Measurements from ENCODE around the gene MMD. TPM values are rescaled to one million over a fixed set of nuclear protein-coding genes. Genes with fewer than 3 reads are reported as not detected.

MMD gene
- total RNA-seq, 1 donor from 2014 or later: 16.0 TPM

DNA sequence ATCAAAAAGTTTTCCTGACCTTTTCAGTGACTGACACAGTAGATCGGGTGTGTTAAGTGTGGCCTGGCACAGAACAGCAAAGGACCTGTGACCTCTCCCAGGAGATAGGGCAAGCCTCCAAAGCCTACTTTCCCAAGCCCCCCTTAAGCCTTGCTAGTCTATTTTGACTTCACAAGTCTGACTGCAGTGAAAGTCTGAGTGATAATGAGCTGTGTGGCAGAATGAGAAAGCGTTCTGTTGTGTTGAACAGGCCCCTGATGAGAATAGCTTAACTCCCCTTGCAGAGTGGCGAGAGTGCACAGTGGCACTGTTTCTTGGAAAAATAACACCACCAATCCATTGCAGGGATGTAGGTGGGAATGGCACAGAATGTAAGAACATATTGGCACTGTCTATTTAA is 32.8 kb downstream of the MMD start:
- DNase-seq (no peak), ATAC-seq (no peak)
- Histone ChIP-seq H3K27ac (no peak overlapping the region), H3K9me3 (no peaks in the 10 kb centered on the region), H3K36me3 (no peaks in the 10 kb centered on the region), H3K27me3 (no peaks in the 10 kb centered on the region), H3K4me1 (no peaks in the 10 kb centered on the region), H3K4me3 (no peak overlapping the region)
- intact Hi-C loops (cut with DNase I): no loop called here
- TF ChIP-seq, protein P1, sequence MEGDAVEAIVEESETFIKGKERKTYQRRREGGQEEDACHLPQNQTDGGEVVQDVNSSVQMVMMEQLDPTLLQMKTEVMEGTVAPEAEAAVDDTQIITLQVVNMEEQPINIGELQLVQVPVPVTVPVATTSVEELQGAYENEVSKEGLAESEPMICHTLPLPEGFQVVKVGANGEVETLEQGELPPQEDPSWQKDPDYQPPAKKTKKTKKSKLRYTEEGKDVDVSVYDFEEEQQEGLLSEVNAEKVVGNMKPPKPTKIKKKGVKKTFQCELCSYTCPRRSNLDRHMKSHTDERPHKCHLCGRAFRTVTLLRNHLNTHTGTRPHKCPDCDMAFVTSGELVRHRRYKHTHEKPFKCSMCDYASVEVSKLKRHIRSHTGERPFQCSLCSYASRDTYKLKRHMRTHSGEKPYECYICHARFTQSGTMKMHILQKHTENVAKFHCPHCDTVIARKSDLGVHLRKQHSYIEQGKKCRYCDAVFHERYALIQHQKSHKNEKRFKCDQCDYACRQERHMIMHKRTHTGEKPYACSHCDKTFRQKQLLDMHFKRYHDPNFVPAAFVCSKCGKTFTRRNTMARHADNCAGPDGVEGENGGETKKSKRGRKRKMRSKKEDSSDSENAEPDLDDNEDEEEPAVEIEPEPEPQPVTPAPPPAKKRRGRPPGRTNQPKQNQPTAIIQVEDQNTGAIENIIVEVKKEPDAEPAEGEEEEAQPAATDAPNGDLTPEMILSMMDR (IDR thresholded peaks at IDR 0.05): no peak

DNA sequence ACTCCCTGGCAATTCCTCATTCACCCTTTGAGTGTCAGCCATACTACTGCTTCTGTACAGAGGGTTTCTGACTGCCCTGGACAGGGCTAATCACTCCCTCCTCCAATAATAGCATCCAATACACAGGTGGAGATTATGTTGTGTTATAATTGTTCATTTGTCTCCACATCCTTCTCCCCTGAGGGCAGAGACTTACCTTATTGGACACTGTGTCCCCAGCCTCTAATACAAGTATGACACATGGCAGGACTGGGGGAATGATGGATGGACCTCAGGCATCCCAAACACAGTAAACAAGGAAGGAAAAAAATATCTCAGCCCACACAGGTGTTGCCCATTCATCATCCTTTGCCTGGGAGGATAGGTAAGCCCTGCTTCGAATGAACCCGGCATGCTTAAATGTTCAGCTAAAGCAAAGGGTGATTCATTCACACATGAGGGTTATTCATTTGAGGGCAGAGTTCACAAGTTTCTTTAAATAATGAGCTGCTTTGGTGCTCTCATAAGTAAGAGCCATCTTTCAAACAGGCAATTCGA is 34.8 kb downstream of the MMD start:
- Histone ChIP-seq H3K27ac (no peak overlapping the region), H3K9me3 (no peaks in the 10 kb centered on the region), H3K27me3 (no peaks in the 10 kb centered on the region), H3K36me3 (no peaks in the 10 kb centered on the region), H3K4me3 (no peak overlapping the region), H3K4me1 (no peaks in the 10 kb centered on the region)
- no peak for DNase-seq
- no peak for ATAC-seq
- TF ChIP-seq, protein P1 (IDR thresholded peaks at IDR 0.05): no peak
- intact Hi-C loops (cut with DNase I): no loop called here

DNA sequence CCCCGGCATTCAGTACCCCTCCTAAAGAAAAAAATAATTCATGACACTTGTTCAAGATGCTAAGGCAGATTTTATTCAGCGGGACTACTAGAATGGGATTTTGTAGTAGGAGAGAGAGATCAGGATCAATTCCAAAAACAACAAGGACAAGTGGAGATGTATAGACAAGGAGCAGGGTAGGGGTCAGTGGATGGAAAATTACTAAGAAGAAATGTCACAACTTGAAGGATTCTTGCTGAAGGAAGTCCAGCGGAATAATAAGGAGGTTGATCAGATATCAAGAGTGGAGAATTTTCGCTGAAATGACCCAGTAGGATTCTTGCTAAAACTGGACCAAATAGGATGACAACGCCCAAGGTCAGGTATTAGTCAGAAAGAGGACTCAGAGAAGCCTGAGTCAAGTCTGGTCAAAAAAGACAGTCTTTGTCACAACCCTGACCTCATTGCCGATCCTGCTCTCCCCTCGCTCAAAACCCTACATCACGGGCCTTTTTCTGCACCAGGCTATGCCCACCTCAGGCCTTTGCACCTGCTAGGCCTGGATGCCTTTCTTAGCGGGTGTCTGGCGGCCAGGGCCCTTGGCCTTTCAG is 36.9 kb downstream of the MMD start:
- H3K36me3 ChIP-seq: no peaks in the 10 kb centered on the region
- TF ChIP-seq, protein P1 (IDR thresholded peaks at IDR 0.05): no peak
- intact Hi-C loops (cut with DNase I): no loop called here
- H3K9me3 ChIP-seq: no peaks in the 10 kb centered on the region
- no peaks in the 10 kb centered on the region for H3K4me1 ChIP-seq
- no peak for ATAC-seq
- no peak overlapping the region for H3K27ac ChIP-seq
- no peak for DNase-seq
- no peak overlapping the region for H3K4me3 ChIP-seq
- H3K27me3 ChIP-seq: no peaks in the 10 kb centered on the region

DNA sequence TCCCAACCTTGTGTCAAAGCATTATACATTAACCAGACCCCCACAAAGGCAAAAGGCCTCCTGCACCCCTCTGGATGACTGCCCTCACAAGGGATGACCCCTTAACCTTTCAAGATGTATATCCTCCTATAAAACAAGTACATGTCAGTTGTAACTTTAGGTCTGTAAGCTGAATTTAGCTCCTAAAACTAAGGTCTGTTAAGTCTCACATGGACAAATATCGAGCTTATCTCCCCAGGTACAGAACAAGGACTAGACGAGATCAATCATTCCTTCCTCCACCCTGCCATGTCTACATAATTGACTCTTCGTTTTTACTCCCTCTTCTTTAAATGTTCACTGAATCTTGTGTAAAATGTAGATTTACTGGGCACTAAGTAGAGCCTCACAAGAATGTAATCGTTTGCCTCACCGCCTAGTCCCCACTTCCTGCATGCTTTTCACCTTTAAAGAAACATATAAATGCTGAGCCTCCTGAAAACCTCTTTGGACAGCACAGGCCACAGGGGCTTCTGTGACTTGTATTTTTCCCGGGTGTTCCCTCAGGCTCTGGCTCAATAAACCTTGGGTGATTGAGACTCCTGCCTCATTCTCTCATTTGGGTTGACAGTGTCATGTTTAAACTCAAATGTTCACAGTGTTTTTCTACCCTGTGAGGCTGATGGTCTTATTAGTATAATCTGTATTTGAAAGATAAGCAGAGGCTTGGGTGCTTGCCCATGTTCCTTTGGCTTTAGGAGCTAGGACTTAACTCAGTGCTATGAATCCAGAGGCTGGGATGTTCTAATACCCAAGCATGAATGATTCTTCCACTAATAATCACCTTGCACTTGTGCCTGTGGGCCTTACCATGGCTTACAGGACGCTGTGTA is 37.6 kb downstream of the MMD start:
- DNase-seq (no peak), ATAC-seq (no peak)
- H3K4me3 ChIP-seq: no peak overlapping the region
- no peaks in the 10 kb centered on the region for H3K4me1 ChIP-seq
- no peak overlapping the region for H3K27ac ChIP-seq
- TF ChIP-seq, protein P1 (IDR thresholded peaks at IDR 0.05): no peak
- intact Hi-C loops (cut with DNase I): no loop called here
- H3K27me3 ChIP-seq: no peaks in the 10 kb centered on the region
- no peaks in the 10 kb centered on the region for H3K9me3 ChIP-seq
- no peaks in the 10 kb centered on the region for H3K36me3 ChIP-seq

DNA sequence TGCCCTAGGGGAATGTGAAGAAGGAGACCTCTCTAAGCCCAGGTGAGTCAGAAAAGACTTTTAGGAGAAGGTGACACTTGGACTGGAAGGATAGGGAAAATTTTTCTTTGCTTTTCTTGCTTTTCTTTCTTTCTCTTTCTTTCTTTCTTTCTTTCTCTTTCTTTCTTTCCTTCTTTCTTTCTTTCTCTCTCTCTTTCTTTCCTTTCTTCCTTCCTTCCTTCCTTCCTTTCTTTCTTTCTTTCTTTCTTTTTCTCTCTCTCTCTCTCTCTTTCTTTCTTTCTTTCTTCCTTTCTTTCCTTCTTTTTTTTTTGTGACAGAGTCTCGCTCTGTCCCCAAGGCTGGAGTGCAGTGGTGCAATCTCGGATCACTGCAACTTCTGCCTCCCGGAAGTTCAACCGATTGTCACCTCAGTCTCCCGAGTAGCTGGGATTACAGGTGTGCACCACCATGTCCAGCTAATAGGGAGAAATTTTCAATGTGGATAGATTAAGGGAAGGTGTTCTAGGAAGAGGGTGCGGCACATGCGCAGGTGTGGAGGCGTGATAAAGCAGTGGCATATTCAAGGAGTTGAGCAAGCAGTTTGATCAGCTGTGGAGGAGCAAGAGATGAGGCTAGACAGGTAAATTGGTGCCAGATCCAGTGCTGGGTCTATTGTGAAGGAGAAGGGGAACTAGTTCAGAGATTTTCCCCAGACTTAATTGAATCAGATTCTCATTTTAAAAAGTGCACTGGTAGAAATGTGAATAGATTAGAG is 40.4 kb downstream of the MMD start:
- H3K27ac ChIP-seq: no peak overlapping the region
- H3K4me3 ChIP-seq: no peak overlapping the region
- TF ChIP-seq, protein P1 (IDR thresholded peaks at IDR 0.05): no peak
- intact Hi-C loops (cut with DNase I): no loop called here
- ATAC-seq (no peak), DNase-seq (no peak)
- H3K27me3 ChIP-seq: no peaks in the 10 kb centered on the region
- H3K4me1 ChIP-seq: no peaks in the 10 kb centered on the region
- no peaks in the 10 kb centered on the region for H3K9me3 ChIP-seq
- no peaks in the 10 kb centered on the region for H3K36me3 ChIP-seq

All from upper lobe of right lung (tissue), 1 donor.